Stimulated activated CD4-positive, alpha-beta T cell treated with anti-CD3 and anti-CD28 coated beads, TNF-alpha, amount 100 ng/mL, for 24 hours (primary cell): ENCODE results near the gene TBR1.

Experiments used
- DNase-seq, 3 experiments: peaks; one replicate each; pipeline ENCODE4 v3.0.0-alpha.2; 2020; ENCODE audit warnings: low read depth in 3 of 3

TBR1 gene

GRCh38 chr2:161427664-161428587 lies 11.8 kb downstream of the TBR1 start:
- DNase-seq: no peak

- no peak for DNase-seq
These were observed 14.3 kb downstream of the TBR1 start for GRCh38 chr2:161430386-161430785.

GRCh38 chr2:161432107-161432506 lies 16.0 kb downstream of the TBR1 start:
- no peak for DNase-seq

GRCh38 chr2:161434118-161434517 lies 18.0 kb downstream of the TBR1 start:
- no peak for DNase-seq

- DNase-seq: no peak
These were observed 20.3 kb downstream of the TBR1 start for GRCh38 chr2:161436411-161436810.

GRCh38 chr2:161438598-161438997 lies 22.5 kb downstream of the TBR1 start:
- DNase-seq: no peak

GRCh38 chr2:161445097-161445496 lies 29.0 kb downstream of the TBR1 start:
- DNase-seq: no peak

GRCh38 chr2:161448431-161448830 lies 32.3 kb downstream of the TBR1 start:
- DNase-seq: no peak

GRCh38 chr2:161471631-161472030 lies 55.5 kb downstream of the TBR1 start:
- DNase-seq: no peak

GRCh38 chr2:161474920-161475319 lies 58.8 kb downstream of the TBR1 start:
- DNase-seq: no peak
